SIG-M5 treated with dmso at 0.1 percent for 504 hours (cell line): ENCODE measurements around the gene CNTN4.

ENCODE experiments used
- DNase-seq: peaks from one replicate; lab custom pipeline; 2025; ENCODE audit not compliant: unreplicated experiment; lab: John Stamatoyannopoulos, UW

CNTN4 gene

GRCh38 chr3:2261747-2262146, 163.1 kb downstream of the CNTN4 start:
- DNase-seq = no peak

GRCh38 chr3:2262204-2262603, 163.5 kb downstream of the CNTN4 start:
- no peak for DNase-seq

DNA sequence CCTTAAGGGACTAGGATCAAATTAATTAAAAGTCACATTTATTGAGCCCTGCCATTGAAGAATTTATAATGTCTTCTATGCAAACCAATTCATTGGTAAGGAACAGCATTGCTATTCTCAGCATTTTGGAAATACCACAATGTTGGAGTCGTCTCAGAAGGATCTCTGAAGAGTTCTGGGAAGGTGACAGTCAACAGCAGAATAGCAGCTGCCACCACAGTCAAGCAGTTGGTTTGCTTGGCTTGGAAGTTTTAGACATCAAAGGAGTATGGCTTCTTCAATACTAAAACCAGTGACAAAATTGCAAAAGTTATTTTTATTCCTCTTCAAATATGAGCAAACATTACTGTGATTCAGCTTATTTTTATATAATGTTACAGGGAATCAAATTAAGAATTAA, 167.9 kb downstream of the CNTN4 start:
- no peak for DNase-seq

DNA sequence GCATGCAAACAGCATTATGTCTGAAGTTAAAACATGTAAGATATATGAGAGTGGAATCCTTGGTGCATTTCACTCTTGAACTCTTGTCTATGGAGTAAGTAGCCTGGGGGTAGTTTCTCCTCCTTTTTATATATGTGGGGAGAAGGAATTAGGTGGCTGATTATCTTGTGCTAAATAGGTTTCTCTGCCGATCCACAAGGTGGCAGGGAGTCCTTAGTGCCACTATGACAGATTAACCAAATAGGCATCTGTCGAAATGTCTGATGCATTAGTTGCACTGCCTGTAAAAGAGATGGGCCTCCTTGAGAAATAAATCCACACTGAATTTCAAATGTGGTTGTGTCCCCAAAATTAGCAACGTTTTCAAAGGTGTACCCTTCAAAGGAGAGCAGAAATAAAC, 170.1 kb downstream of the CNTN4 start:
- no peak for DNase-seq

- DNase-seq = no peak
Observed at GRCh38 chr3:2274526-2274925, 175.9 kb downstream of the CNTN4 start.

GRCh38 chr3:2283818-2284217, 185.2 kb downstream of the CNTN4 start:
- DNase-seq = no peak

DNA sequence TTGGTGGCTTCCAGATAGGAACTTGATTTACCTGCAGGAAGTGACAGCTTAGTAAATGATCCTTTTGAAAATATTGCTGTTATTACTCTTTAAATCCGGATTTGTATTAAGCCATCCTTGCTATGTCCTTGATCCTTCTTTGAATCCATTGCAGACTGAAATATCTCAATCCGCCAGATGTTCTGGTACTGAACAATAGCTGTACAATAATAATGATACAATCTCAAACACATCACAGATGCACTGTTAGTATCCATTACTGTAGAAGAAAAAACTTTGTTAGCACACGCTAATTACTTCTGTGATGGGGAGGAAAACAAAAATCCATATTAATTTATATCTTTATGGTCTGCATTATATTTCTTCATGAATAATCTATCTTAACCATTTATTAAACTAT, 202.3 kb downstream of the CNTN4 start:
- DNase-seq = no peak

DNA sequence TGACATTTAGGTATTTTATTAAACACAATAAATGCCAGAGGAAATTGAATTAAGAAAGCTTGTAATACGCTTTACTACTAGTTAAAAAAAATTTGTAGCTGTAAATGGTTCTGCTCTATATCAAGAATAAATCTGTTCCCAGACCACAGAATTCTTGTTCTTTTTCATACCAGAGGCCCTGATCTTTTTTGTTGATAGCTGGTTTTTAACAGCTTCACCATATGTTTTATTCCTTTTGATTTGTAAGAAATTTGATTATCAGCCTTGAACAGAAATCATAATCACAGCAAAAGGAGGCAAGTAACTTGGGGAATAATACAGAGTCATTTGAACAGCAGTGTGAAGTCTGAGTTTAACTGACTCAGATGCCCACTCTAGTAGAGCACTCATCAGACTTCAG, 202.7 kb downstream of the CNTN4 start:
- DNase-seq = no peak

- peak; percentile 20 for DNase-seq
Observed at GRCh38 chr3:2303566-2303965, 204.9 kb downstream of the CNTN4 start.

GRCh38 chr3:2311022-2311421, 212.4 kb downstream of the CNTN4 start:
- DNase-seq = no peak

DNA sequence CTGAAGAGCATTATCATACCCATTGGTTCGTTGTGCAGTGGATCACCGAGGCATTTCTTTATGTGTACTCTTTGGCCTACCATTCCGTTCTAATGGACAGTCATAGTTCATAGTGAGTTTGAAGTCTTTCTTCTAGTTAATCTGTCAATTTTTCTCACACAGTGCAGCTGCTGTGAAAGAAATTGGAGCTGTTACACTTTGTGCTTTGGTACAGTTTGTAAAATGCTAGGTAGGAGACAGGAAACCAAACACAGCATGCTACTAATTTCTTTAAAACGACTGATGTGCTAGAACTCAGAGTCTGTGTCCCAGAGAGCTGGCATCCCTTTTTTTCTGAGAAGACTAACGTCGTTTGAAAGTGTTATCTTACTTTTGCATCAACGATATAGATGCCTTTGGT, 218.9 kb downstream of the CNTN4 start:
- no peak for DNase-seq

GRCh38 chr3:2334921-2335320, 236.3 kb downstream of the CNTN4 start:
- no peak for DNase-seq

DNA sequence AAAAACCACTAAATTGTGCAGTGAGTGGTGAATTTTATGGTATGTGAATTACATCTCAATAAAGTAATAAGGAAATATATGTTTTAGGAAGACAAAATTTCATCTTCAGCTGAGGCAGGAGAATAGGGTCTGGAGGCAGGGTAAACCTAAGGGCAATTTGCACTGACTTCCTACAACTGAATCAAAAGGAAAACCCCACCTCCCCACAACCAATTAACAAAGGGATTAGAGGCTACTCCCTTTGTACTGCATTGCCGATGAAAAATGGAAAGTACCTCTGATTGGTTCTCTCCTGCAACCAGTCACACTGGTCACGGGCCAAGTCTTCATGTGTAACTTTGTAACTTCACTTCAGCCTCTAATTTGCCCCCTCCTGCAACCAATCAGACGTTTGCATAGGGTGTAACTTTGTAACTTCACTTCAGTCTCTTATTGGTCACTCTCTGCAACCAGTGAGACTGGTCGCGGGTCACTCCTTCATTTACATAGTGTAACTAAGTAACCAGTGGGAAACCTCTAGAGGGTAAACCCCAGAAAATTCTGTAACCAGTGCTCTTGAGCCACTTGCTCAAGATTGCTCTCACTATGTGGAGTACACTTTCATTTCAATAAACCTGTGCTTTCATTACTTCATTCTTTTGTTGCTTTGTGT, 244.5 kb downstream of the CNTN4 start:
- DNase-seq = no peak

GRCh38 chr3:2352134-2352762, 253.6 kb downstream of the CNTN4 start:
- DNase-seq = no peak

DNA sequence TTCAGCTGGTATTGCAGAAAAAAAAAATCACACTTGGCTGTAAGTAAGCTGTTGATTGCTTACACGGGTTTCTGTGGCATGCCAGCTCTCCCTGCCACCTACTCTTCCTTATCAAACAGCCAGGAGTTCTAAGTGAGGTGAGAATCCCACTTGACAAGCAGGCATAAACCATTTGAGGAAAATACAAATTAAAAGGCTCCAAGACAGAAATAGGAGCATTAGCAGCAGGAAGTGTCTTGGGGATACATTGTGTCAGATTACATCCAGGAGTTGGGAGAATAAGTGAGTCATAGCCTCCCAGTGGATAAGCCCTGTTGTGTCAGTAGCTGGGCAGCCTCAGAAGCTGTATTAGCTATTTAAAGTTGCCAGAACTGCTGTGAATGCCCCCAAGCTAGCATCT, 256.0 kb downstream of the CNTN4 start:
- DNase-seq = no peak

DNA sequence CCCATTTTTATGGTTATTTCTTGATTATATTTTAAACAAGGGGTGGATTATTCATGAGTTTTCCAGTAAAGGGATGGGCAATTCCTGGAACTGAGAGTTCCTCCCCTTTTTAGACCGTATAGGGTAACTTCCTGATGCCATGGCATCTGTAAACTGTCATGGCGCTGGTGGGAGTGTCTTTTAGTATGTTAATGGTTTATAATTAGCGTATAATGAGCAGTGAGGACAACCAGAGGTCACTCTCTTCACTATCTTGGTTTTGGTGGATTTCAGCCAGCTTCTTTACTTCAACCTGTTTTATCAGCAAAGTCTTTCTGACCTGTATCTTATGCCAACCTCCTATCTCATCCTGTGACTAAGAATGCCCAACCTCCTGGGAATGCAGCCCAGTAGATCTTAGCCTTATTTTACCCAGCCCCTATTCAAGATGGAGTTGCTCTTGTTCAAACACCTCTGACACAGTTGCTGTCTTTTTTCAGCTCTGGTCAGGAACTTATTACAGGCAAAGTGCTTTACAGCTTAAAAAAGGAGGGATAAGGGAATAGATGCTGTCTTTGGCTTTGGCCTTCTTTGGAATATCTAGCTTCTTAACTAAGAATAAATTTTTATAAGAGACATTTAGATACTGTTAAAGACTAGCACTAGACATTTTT, 257.8 kb downstream of the CNTN4 start:
- DNase-seq = no peak

- no peak for DNase-seq
Observed at GRCh38 chr3:2360815-2361214, 262.1 kb downstream of the CNTN4 start.

GRCh38 chr3:2362122-2362521, 263.5 kb downstream of the CNTN4 start:
- no peak for DNase-seq

DNA sequence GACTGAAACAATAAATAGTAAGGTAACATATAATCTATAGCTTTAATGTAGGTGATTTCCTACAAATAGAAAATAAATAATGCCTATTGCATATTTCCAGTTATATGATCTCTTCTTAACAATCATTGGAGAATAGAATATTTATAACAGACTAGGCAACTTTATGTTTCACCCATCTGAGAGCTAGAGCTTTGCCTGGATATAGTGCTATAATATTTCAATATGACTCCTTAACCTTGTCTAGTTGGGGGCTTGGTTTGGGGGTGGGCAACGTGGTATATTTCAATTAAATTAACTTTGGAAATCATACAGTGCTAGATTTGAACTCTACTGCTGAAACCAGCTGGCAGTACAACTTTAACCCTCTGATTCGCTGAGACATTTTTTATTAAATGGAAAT, 265.2 kb downstream of the CNTN4 start:
- DNase-seq = no peak

GRCh38 chr3:2370317-2370716, 271.7 kb downstream of the CNTN4 start:
- no peak for DNase-seq

- no peak for DNase-seq
Observed at GRCh38 chr3:2372306-2372705, 273.6 kb downstream of the CNTN4 start.

- DNase-seq = no peak
Observed at GRCh38 chr3:2375376-2375775, 276.7 kb downstream of the CNTN4 start.

DNA sequence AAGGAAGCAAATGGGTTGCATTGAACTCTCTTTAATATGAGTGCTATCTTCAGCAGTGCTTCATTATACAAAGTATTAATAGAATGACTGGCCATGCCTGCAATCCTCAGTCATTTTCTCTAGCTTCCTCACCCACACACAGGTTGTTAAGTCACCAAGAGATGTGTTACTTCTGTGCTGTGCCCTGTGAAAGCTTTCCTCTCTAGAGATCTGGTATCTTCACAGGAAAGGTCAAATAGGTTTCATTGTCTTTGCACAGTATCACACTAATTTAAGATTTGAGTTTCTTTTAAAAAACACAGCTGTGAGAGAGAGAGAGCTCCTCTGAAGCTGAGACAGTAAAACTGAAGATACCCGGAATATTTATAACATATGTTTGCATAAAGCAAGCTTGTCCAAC, 278.6 kb downstream of the CNTN4 start:
- no peak for DNase-seq
